ENCODE results near the gene APOBEC3G.
"Not testable (repeated sequence)": the region's sequence is repeated elsewhere in the genome, so short reads cannot be mapped to it uniquely, and the experiment has no call there.

DNA sequence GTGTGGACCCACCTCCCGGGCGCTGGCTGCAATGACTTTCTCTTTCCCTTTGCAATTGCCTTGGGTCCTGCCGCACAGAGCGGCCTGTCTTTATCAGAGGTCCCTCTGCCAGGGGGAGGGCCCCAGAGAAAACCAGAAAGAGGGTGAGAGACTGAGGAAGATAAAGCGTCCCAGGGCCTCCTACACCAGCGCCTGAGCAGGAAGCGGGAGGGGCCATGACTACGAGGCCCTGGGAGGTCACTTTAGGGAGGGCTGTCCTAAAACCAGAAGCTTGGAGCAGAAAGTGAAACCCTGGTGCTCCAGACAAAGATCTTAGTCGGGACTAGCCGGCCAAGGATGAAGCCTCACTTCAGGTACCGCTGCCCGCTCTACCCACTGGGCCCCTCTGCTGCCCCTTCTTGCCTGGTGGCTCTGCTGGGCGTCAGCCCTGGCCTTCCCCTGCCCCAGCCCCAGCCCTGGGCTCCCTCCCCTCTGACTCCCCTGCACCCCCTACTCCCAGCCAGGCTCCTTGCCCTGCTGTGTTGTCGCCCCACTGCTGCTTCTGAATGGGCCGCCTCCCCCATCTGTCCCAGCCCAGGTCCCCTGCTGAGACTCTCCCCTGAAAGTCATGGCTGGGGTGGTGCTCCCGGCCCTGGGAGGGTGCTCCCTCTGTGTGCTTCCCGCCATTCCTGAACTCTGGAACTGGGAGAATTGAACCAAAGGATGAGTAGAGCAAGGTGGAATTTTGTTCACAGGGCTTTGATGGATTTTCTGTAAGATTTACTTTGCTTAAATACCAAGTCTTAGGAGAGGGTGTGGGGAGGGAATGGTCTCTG is at the start of gene APOBEC3G:
- TF ChIP-seq ZC3H10 (CRISPR knock-in tag; IDR thresholded peaks at IDR 0.05); ZFP3 (CRISPR knock-in tag; IDR thresholded peaks at IDR 0.05); ARNTL (CRISPR knock-in tag; IDR thresholded peaks at IDR 0.05; ENCODE audit: borderline replicate concordance, low read depth); ZNF8 (CRISPR knock-in tag; IDR thresholded peaks at IDR 0.05); TOX (CRISPR knock-in tag; IDR thresholded peaks at IDR 0.05; ENCODE audit: borderline replicate concordance); TCF4 (CRISPR knock-in tag; IDR thresholded peaks at IDR 0.05; ENCODE audit: borderline replicate concordance); GLIS3 (CRISPR knock-in tag; IDR thresholded peaks at IDR 0.05); BACH2 (CRISPR knock-in tag; IDR thresholded peaks at IDR 0.05; ENCODE audit: borderline replicate concordance): not testable (repeated sequence)
- TF ChIP-seq, protein P1, sequence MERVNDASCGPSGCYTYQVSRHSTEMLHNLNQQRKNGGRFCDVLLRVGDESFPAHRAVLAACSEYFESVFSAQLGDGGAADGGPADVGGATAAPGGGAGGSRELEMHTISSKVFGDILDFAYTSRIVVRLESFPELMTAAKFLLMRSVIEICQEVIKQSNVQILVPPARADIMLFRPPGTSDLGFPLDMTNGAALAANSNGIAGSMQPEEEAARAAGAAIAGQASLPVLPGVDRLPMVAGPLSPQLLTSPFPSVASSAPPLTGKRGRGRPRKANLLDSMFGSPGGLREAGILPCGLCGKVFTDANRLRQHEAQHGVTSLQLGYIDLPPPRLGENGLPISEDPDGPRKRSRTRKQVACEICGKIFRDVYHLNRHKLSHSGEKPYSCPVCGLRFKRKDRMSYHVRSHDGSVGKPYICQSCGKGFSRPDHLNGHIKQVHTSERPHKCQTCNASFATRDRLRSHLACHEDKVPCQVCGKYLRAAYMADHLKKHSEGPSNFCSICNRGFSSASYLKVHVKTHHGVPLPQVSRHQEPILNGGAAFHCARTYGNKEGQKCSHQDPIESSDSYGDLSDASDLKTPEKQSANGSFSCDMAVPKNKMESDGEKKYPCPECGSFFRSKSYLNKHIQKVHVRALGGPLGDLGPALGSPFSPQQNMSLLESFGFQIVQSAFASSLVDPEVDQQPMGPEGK (CRISPR knock-in tag; IDR thresholded peaks at IDR 0.05; ENCODE audit: borderline replicate concordance): not testable (repeated sequence)

Data from SK-N-SH treated with all-trans-retinoic acid at 6 μM for 48 hours (cell line).